Amniotic stem cell (primary cell): ENCODE measurements around the gene SLC39A11.
"Not testable (repeated sequence)": the region's sequence is repeated elsewhere in the genome, so short reads cannot be mapped to it uniquely, and the experiment has no call there.

Source experiments
- DNase-seq: peaks from one replicate; lab custom pipeline; 2025; lab: John Stamatoyannopoulos, UW

The SLC39A11 gene

GRCh38 chr17:72832306-72832705 lies 260.2 kb downstream of the SLC39A11 start:
- no peak for DNase-seq

- DNase-seq: no peak
These were observed 262.6 kb downstream of the SLC39A11 start for GRCh38 chr17:72829883-72830282.

GRCh38 chr17:72826602-72827001 lies 265.9 kb downstream of the SLC39A11 start:
- DNase-seq: no peak

GRCh38 chr17:72826059-72826458 lies 266.4 kb downstream of the SLC39A11 start:
- DNase-seq: not testable (repeated sequence)

- no peak for DNase-seq
These were observed 267.3 kb downstream of the SLC39A11 start for GRCh38 chr17:72825218-72825617.

- not testable (repeated sequence) for DNase-seq
These were observed 268.2 kb downstream of the SLC39A11 start for GRCh38 chr17:72824267-72824666.

GRCh38 chr17:72822358-72823023 lies 270.0 kb downstream of the SLC39A11 start:
- DNase-seq: no peak

- DNase-seq: no peak
These were observed 276.1 kb downstream of the SLC39A11 start for GRCh38 chr17:72816406-72816805.

GRCh38 chr17:72813481-72813880 lies 279.0 kb downstream of the SLC39A11 start:
- DNase-seq: no peak

- DNase-seq: no peak
These were observed 279.7 kb downstream of the SLC39A11 start for GRCh38 chr17:72812823-72813222.

- no peak for DNase-seq
These were observed 280.4 kb downstream of the SLC39A11 start for GRCh38 chr17:72811976-72812687.

GRCh38 chr17:72810991-72811508 lies 281.4 kb downstream of the SLC39A11 start:
- DNase-seq: no peak

- no peak for DNase-seq
These were observed 286.5 kb downstream of the SLC39A11 start for GRCh38 chr17:72806011-72806410.

GRCh38 chr17:72804949-72805707 lies 287.4 kb downstream of the SLC39A11 start:
- no peak for DNase-seq

GRCh38 chr17:72802726-72803125 lies 289.8 kb downstream of the SLC39A11 start:
- no peak for DNase-seq

GRCh38 chr17:72797142-72797541 lies 295.3 kb downstream of the SLC39A11 start:
- DNase-seq: no peak

GRCh38 chr17:72795941-72796340 lies 296.5 kb downstream of the SLC39A11 start:
- no peak for DNase-seq

GRCh38 chr17:72794152-72794551 lies 298.3 kb downstream of the SLC39A11 start:
- DNase-seq: no peak

- DNase-seq: no peak
These were observed 299.7 kb downstream of the SLC39A11 start for GRCh38 chr17:72792771-72793170.

GRCh38 chr17:72790190-72790589 lies 302.3 kb downstream of the SLC39A11 start:
- no peak for DNase-seq

- DNase-seq: no peak
These were observed 302.8 kb downstream of the SLC39A11 start for GRCh38 chr17:72789711-72790110.

GRCh38 chr17:72788950-72789585 lies 303.4 kb downstream of the SLC39A11 start:
- DNase-seq: no peak
